ENCODE results near the gene EIF4G3. TPM values are rescaled to one million over a fixed set of nuclear protein-coding genes. Genes with fewer than 3 reads are reported as not detected.

The EIF4G3 gene
- total RNA-seq, 1 donor from 2014 or later: 97.4 TPM

DNA sequence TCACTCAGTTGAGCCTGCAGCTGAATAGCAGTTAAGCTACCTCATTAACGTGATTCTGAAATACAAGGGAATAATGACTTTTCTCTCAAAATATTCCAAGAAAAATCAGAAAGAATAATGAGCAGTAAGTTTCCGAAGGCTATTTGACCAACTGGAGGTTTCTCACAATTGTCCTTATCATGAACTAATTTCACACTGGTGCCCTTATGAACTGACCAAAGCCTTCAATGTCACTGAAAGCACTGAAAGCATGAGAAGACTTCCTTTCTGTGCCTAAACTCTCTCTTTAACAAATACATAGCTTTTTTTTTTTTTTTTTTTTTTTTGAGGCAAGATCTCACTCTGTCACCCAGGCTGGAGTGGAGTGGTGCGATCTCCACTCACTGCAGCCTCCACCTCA is 18.8 kb downstream of the EIF4G3 start:
- Mint-ChIP-seq H3K4me1 (ENCODE audit: low read depth) (peaks cover 7% of the 10 kb centered on the region), H3K27me3 (no peaks in the 10 kb centered on the region), H3K27ac (no peak overlapping the region), H3K9me3 (ENCODE audit: low read depth) (no peaks in the 10 kb centered on the region), H3K4me3 (ENCODE audit: low read depth) (no peak overlapping the region), H3K36me3 (ENCODE audit: insufficient read depth) (peaks cover 18% of the 10 kb centered on the region)
- DNase-seq (ENCODE audit: low spot score, unreplicated experiment): no peak
- TF ChIP-seq, protein P1, sequence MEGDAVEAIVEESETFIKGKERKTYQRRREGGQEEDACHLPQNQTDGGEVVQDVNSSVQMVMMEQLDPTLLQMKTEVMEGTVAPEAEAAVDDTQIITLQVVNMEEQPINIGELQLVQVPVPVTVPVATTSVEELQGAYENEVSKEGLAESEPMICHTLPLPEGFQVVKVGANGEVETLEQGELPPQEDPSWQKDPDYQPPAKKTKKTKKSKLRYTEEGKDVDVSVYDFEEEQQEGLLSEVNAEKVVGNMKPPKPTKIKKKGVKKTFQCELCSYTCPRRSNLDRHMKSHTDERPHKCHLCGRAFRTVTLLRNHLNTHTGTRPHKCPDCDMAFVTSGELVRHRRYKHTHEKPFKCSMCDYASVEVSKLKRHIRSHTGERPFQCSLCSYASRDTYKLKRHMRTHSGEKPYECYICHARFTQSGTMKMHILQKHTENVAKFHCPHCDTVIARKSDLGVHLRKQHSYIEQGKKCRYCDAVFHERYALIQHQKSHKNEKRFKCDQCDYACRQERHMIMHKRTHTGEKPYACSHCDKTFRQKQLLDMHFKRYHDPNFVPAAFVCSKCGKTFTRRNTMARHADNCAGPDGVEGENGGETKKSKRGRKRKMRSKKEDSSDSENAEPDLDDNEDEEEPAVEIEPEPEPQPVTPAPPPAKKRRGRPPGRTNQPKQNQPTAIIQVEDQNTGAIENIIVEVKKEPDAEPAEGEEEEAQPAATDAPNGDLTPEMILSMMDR (IDR thresholded peaks at IDR 0.05; ENCODE audit: unreplicated experiment): no peak

DNA sequence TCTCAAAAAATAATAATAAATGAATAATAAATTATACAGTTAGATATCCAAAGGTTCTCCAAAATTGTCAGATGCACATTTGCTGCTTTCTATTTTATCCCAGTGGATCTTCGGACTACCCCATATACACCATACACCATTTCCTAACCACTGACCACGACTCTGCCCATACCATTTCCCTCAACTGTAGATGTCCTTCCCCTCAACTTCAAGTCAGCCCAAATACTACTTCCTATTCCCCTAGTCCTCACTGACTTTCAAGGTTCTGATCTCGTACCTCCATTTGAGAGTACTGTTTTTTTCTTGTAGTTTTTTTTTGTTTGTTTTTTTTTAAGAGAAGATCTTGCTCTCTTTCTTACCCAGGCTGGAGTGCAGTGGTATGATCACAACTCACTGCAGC is 19.6 kb downstream of the EIF4G3 start:
- Mint-ChIP-seq H3K27ac (no peak overlapping the region), H3K4me3 (ENCODE audit: low read depth) (no peak overlapping the region), H3K9me3 (ENCODE audit: low read depth) (no peaks in the 10 kb centered on the region), H3K36me3 (ENCODE audit: insufficient read depth) (peaks cover 17% of the 10 kb centered on the region), H3K4me1 (ENCODE audit: low read depth) (peaks cover 7% of the 10 kb centered on the region), H3K27me3 (no peaks in the 10 kb centered on the region)
- TF ChIP-seq, protein P1 (IDR thresholded peaks at IDR 0.05; ENCODE audit: unreplicated experiment): no peak
- DNase-seq (ENCODE audit: low spot score, unreplicated experiment): no peak

DNA sequence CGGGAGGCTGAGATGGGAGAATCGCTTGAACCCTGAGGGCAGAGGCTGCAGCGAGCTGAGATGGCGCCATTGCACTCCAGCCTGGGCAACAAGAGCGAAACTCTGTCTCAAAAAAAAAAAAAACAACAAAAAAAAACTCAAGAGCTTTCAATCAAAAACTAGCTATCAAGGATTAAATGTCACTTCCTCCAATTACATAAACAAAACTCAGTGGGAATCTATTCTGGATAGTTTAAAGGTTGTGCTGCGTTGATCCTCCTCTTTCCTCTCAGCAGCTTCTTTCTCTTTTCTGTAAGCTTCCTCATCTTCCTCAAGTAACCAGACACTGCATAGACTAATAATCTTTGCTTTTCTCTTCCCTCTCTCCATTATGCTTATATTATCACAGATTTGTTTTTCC is 20.7 kb downstream of the EIF4G3 start:
- H3K27ac Mint-ChIP-seq: no peak overlapping the region
- peaks cover 7% of the 10 kb centered on the region for H3K4me1 Mint-ChIP-seq (ENCODE audit: low read depth)
- no peaks in the 10 kb centered on the region for H3K9me3 Mint-ChIP-seq (ENCODE audit: low read depth)
- no peak overlapping the region for H3K4me3 Mint-ChIP-seq (ENCODE audit: low read depth)
- peaks cover 14% of the 10 kb centered on the region for H3K36me3 Mint-ChIP-seq (ENCODE audit: insufficient read depth)
- TF ChIP-seq, protein P1 (IDR thresholded peaks at IDR 0.05; ENCODE audit: unreplicated experiment): no peak
- DNase-seq (ENCODE audit: low spot score, unreplicated experiment): no peak
- no peaks in the 10 kb centered on the region for H3K27me3 Mint-ChIP-seq

DNA sequence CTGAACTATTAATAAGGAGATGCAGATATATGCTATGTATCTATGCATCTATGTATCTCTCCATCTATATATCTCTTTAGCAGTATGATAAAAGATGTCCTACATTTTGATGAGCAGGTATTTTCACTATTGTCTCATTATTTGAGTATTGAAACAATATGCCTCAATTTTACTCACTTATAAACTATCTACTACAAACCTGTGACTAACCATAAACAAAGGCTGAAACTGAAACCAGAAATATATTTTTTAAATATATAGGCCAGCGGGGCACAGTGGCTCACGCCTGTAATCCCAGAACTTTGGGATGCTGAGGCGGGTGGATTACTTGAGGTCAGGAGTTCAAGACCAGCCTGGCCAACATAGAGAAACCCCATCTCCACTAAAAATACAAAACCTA is 22.0 kb downstream of the EIF4G3 start:
- Mint-ChIP-seq H3K27me3 (no peaks in the 10 kb centered on the region), H3K4me1 (ENCODE audit: low read depth) (peaks cover 7% of the 10 kb centered on the region), H3K27ac (no peak overlapping the region), H3K36me3 (ENCODE audit: insufficient read depth) (peaks cover 9% of the 10 kb centered on the region), H3K4me3 (ENCODE audit: low read depth) (no peak overlapping the region), H3K9me3 (ENCODE audit: low read depth) (no peaks in the 10 kb centered on the region)
- TF ChIP-seq, protein P1 (IDR thresholded peaks at IDR 0.05; ENCODE audit: unreplicated experiment): no peak
- no peak for DNase-seq (ENCODE audit: low spot score, unreplicated experiment)

DNA sequence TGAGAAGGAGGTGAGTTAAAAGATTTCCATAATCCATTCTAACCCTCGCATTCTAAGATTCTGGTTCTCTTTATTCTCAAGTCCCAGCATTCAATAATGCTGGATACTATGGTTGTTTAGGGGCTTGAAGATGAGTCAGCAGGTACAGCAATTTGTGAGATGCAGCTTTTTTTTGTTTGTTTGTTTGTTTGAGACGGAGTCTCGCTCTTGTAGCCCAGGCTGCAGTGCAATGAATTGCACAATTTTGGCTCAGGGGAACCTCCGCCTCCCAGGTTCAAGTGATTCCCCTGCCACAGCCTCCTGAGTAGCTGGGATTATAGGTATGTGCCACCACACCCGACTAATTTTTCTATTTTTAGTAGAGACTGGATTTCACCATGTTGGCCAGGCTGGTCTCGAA is 23.3 kb downstream of the EIF4G3 start:
- Mint-ChIP-seq H3K36me3 (ENCODE audit: insufficient read depth) (peaks cover 4% of the 10 kb centered on the region), H3K9me3 (ENCODE audit: low read depth) (no peaks in the 10 kb centered on the region), H3K4me3 (ENCODE audit: low read depth) (no peak overlapping the region), H3K4me1 (ENCODE audit: low read depth) (peaks cover 9% of the 10 kb centered on the region), H3K27me3 (no peaks in the 10 kb centered on the region), H3K27ac (no peak overlapping the region)
- TF ChIP-seq, protein P1 (IDR thresholded peaks at IDR 0.05; ENCODE audit: unreplicated experiment): no peak
- DNase-seq (ENCODE audit: low spot score, unreplicated experiment): no peak

All from progenitor cell of endocrine pancreas (in vitro differentiated cells).